Measurements from ENCODE around the gene TFR2. TPM values are rescaled to one million over a fixed set of nuclear protein-coding genes. Genes with fewer than 3 reads are reported as not detected.

The TFR2 gene
- total and polyA plus RNA-seq, 9 donors, result 0.06 to 0.79 (median 0.18) TPM; not detected in 3

GRCh38 chr7:100602889-100603725 is 38.2 kb downstream of the TFR2 start:
- DNase-seq, result peak; percentile 80 to 92 (median 88)
- Histone ChIP-seq H3K27ac (peak overlapping the region; percentile 83 to 86), H3K27me3 (no peaks in the 10 kb centered on the region), H3K9me3 (no peaks in the 10 kb centered on the region), H3K36me3 (no peaks in the 10 kb centered on the region), H3K4me1 (ENCODE audit: insufficient read depth) (peaks cover 19% of the 10 kb centered on the region), H3K4me3 (peak overlapping the region; percentile 75)
- 8 to 16% (median 8%) methylated on average over 21 of the region's 21 CpGs for WGBS, 3 donors
- TF ChIP-seq CTCF (IDR thresholded peaks at IDR 0.05), result no peak
- TF ChIP-seq EP300 (IDR thresholded peaks at IDR 0.05), result no peak
- TF ChIP-seq POLR2A (IDR thresholded peaks at IDR 0.05), result no peak
- intact Hi-C loops (cut with DNase I), result loop anchor here in 1 of 4 donors (5.0 kb wide), 1 partner anchor 69 kb away; the partner anchor contains the start of gene GNB2

GRCh38 chr7:100600730-100601038 is 40.7 kb downstream of the TFR2 start:
- peaks cover 19% of the 10 kb centered on the region for H3K4me1 ChIP-seq (ENCODE audit: insufficient read depth)
- intact Hi-C loops (cut with DNase I), result loop anchor here in 1 of 4 donors (5.0 kb wide), 1 partner anchor 72 kb away; the partner anchor contains the start of gene GNB2
- 72 to 85% (median 83%) methylated on average over 9 of the region's 9 CpGs for WGBS, 3 donors
- no peaks in the 10 kb centered on the region for H3K36me3 ChIP-seq
- TF ChIP-seq CTCF (IDR thresholded peaks at IDR 0.05) (no peak), EP300 (IDR thresholded peaks at IDR 0.05) (no peak), POLR2A (IDR thresholded peaks at IDR 0.05) (no peak)
- H3K9me3 ChIP-seq, result no peaks in the 10 kb centered on the region
- no peaks in the 10 kb centered on the region for H3K27me3 ChIP-seq
- no peak overlapping the region for H3K4me3 ChIP-seq
- H3K27ac ChIP-seq, result no peak overlapping the region
- no peak for DNase-seq

GRCh38 chr7:100599911-100600729 is 41.2 kb downstream of the TFR2 start:
- no peak for DNase-seq
- no peak overlapping the region for H3K27ac ChIP-seq

More at GRCh38 chr7:100599911-100600729, 41.2 kb downstream of the TFR2 start:
- no peak for TF ChIP-seq CTCF (IDR thresholded peaks at IDR 0.05)
- no peak for TF ChIP-seq POLR2A (IDR thresholded peaks at IDR 0.05)
- no peaks in the 10 kb centered on the region for H3K9me3 ChIP-seq
- no peak overlapping the region for H3K4me3 ChIP-seq
- H3K27me3 ChIP-seq, result no peaks in the 10 kb centered on the region
- H3K4me1 ChIP-seq (ENCODE audit: insufficient read depth), result peaks cover 19% of the 10 kb centered on the region
- 65 to 71% (median 65%) methylated on average over 14 to 18 of the region's 18 CpGs for WGBS, 3 donors
- H3K36me3 ChIP-seq, result no peaks in the 10 kb centered on the region
- intact Hi-C loops (cut with DNase I), result loop anchor here in 1 of 4 donors (5.0 kb wide), 1 partner anchor 72 kb away; the partner anchor contains the start of gene GNB2
